Measurements from ENCODE around the gene KCNG2. TPM values are rescaled to one million over a fixed set of nuclear protein-coding genes. Genes with fewer than 3 reads are reported as not detected.
A peak's percentile ranks its signal among the peaks of the same experiment; 100 is the strongest.

The KCNG2 gene
- total RNA-seq, 1 donor from 2014 or later: not detected

GRCh38 chr18:79853303-79853992 lies 55.7 kb downstream of the KCNG2 start:
- no peaks in the 10 kb centered on the region for H3K9me3 Mint-ChIP-seq
- TF ChIP-seq CTCF (conservative IDR thresholded peaks at IDR 0.05): no peak
- no peak overlapping the region for H3K27ac Mint-ChIP-seq (ENCODE audit: unreplicated experiment)
- H3K4me3 Mint-ChIP-seq: no peak overlapping the region
- peaks cover 5% of the 10 kb centered on the region for H3K4me1 Mint-ChIP-seq
- no peak for DNase-seq (ENCODE audit: low read depth, low spot score)
- peaks cover 17% of the 10 kb centered on the region for H3K27me3 Mint-ChIP-seq (ENCODE audit: low read depth)
- no peaks in the 10 kb centered on the region for H3K36me3 Mint-ChIP-seq (ENCODE audit: low read depth)

GRCh38 chr18:79853993-79854364 lies 56.2 kb downstream of the KCNG2 start:
- DNase-seq (ENCODE audit: low read depth, low spot score): no peak
- H3K27me3 Mint-ChIP-seq (ENCODE audit: low read depth): peaks cover 19% of the 10 kb centered on the region
- H3K4me1 Mint-ChIP-seq: peaks cover 5% of the 10 kb centered on the region

GRCh38 chr18:79855147-79855933 lies 57.6 kb downstream of the KCNG2 start:
- no peak for DNase-seq (ENCODE audit: low read depth, low spot score)
- no peak overlapping the region for H3K4me3 Mint-ChIP-seq
- H3K27ac Mint-ChIP-seq (ENCODE audit: unreplicated experiment): no peak overlapping the region
- H3K36me3 Mint-ChIP-seq (ENCODE audit: low read depth): no peaks in the 10 kb centered on the region
- TF ChIP-seq CTCF (conservative IDR thresholded peaks at IDR 0.05): no peak
- H3K9me3 Mint-ChIP-seq: no peaks in the 10 kb centered on the region
- H3K4me1 Mint-ChIP-seq: peaks cover 5% of the 10 kb centered on the region
- H3K27me3 Mint-ChIP-seq (ENCODE audit: low read depth): peaks cover 24% of the 10 kb centered on the region

More at GRCh38 chr18:79853993-79854364, 56.2 kb downstream of the KCNG2 start:
- H3K36me3 Mint-ChIP-seq (ENCODE audit: low read depth): no peaks in the 10 kb centered on the region
- no peaks in the 10 kb centered on the region for H3K9me3 Mint-ChIP-seq
- H3K27ac Mint-ChIP-seq (ENCODE audit: unreplicated experiment): no peak overlapping the region
- no peak overlapping the region for H3K4me3 Mint-ChIP-seq
- TF ChIP-seq CTCF (conservative IDR thresholded peaks at IDR 0.05): no peak

GRCh38 chr18:79856119-79857007 lies 58.6 kb downstream of the KCNG2 start:
- DNase-seq (ENCODE audit: low read depth, low spot score): peak; percentile 9
- H3K9me3 Mint-ChIP-seq: peaks cover 4% of the 10 kb centered on the region
- H3K27me3 Mint-ChIP-seq (ENCODE audit: low read depth): peaks cover 31% of the 10 kb centered on the region
- no peaks in the 10 kb centered on the region for H3K36me3 Mint-ChIP-seq (ENCODE audit: low read depth)
- TF ChIP-seq CTCF (conservative IDR thresholded peaks at IDR 0.05): no peak
- peaks cover 5% of the 10 kb centered on the region for H3K4me1 Mint-ChIP-seq
- H3K4me3 Mint-ChIP-seq: no peak overlapping the region
- H3K27ac Mint-ChIP-seq (ENCODE audit: unreplicated experiment): no peak overlapping the region

GRCh38 chr18:79857082-79857671 lies 59.4 kb downstream of the KCNG2 start:
- no peak overlapping the region for H3K27ac Mint-ChIP-seq (ENCODE audit: unreplicated experiment)
- DNase-seq (ENCODE audit: low read depth, low spot score): no peak
- H3K4me3 Mint-ChIP-seq: no peak overlapping the region

More at GRCh38 chr18:79857082-79857671, 59.4 kb downstream of the KCNG2 start:
- H3K27me3 Mint-ChIP-seq (ENCODE audit: low read depth): peaks cover 37% of the 10 kb centered on the region
- TF ChIP-seq CTCF (conservative IDR thresholded peaks at IDR 0.05): no peak
- H3K36me3 Mint-ChIP-seq (ENCODE audit: low read depth): no peaks in the 10 kb centered on the region
- H3K4me1 Mint-ChIP-seq: peaks cover 5% of the 10 kb centered on the region
- peaks cover 4% of the 10 kb centered on the region for H3K9me3 Mint-ChIP-seq
